Adipose tissue (tissue), 3 donors: ENCODE data around the gene SUN5. TPM values are rescaled to one million over a fixed set of nuclear protein-coding genes. Genes with fewer than 3 reads are reported as not detected.

ENCODE experiments used
- H3K27ac ChIP-seq: one replicate; pipeline ENCODE4 v1.5.1; 2013; ENCODE audit warnings: low read depth, low read length
- WGBS, 3 donors: extraction: QIAGEN DNeasy Blood & Tissue Kit; methylation state at CpG; one replicate each; pipeline ENCODE4 v1.1.7; 2013; 5-methylcytosine and 5-hydroxymethylcytosine counted together
- polyA plus RNA-seq, 3 donors: library from polyadenylated mRNA; stranded (reverse); fragments of 200-250 nt; gene quantifications; one replicate each; pipeline ENCODE4 v1.2.3, GENCODE V29; 2013
- donor health status: healthy with polysubstance abuse.
- donor health status: Bipolar disorder and iron deficiency.
- donor health status: healthy.

SUN5 gene
- polyA plus RNA-seq, 3 donors: not detected

DNA sequence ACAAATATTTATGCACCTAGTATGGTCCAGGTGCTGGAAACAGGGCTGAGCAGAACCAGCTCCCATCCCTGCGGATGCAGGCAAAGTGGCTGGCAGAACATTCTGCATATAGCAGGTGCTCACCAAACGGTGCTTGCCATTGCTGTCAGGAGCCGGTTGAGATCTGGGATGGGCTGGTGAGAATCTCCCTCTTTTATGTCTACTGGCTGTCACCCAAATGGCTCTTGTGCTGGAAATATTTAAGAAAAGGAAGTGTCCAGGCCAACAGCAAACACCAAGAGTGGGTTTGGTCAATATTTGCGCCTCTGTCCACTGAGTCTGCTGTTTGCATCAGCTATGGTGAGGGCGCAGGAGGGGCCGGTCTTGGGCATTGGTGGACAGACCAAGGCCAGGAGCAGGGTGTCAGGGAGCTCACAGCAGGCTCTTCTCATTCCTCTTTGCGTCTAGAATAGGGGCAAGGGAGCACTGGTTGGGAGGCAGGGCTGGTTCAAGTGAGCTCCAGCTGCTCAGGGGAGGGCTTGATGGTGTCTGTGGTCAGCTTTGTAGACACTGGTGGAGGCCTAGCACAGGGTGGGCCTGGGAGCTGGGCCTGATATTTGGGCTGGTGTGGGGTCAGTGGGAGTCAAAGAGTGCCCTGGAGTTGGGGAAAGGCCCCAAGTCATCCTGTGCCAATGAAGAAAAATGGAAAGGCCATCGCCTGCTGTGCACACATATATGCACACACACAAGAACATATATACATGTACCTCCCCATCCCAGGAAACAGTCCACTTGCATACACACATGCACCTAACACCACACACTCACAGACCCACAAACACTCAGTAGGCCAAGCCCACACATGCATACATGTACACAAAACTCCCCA is 1.9 kb upstream of the SUN5 start:
- WGBS, 3 donors: 65 to 82% (median 78%) methylated on average over 8 of the region's 8 CpGs
- H3K27ac ChIP-seq: no peak overlapping the region

GRCh38 chr20:33005132-33005566 is 916 bp upstream of the SUN5 start:
- no peak overlapping the region for H3K27ac ChIP-seq
- WGBS, 3 donors: 44 to 68% (median 57%) methylated on average over 4 of the region's 4 CpGs

DNA sequence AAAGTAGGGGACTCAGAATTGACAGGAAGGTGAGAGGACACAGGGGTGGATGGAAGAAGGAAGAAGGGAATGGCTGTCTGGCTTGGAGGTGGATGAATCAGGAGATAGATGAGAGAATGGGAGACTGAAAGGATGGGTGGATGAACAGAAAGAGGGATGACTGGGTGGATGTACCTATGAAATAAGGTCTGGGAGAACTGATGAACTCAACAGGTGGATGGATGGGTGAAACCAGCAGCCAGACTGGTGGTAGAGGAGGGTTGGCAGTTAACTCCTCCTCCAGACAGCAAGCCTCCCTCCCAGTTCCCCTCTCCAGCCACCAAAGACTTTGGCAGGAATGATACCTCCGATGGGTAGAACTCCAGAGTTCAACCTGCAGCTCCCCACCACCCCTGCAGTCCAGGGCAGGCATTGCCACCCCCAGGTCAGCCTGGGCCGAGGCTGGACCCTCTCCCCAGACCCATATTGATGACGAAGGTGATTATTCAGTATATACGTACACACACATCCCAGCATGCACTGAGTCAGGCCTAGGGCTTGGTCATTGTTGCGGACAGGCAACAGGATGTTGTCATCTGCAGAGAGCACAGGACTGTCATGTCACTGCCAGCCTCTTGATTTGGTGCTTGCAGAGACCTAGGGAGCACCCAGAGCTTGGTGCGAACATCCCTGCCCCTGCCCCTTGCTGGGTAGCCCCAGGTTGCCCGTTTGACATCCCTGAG is 2.0 kb downstream of the SUN5 start:
- WGBS, 3 donors: 75 to 96% (median 87%) methylated on average over 7 of the region's 7 CpGs
- H3K27ac ChIP-seq: no peak overlapping the region

- no peak overlapping the region for H3K27ac ChIP-seq
- 43 to 68% (median 64%) methylated on average over 9 of the region's 9 CpGs for WGBS, 3 donors
These were observed 3.3 kb downstream of the SUN5 start for GRCh38 chr20:33000802-33001466.

DNA sequence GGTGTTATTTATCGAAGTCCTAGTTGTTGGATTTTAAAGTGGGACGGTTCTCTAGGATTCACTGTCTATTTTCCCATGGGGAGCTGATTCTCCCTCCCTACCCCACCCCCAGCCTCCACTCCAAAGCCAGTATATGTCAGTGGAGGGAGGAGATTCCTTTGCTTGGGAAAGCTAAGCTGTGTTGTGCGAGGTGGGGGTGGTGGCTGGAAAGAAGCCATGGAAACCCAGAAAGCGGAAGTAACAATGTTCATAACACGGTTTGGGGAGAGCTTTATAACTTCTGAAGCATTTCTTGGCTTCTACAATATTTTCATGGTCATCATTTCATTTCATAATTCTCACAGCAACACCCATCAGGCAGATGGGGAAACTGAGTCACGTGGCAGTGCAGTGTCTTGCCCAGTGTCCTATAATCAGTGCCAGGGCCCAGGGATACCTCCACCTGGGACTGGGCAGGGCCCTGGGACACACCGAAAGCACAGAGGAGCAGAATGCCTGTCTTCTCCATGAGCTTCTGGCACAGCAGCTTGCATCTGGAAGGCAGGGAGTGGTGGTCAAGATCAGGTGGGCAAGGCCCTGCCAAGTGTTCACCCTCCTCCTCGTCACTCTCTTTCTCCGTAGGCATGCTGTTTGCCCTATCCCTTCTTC is 4.5 kb downstream of the SUN5 start:
- 51 to 57% (median 54%) methylated on average over 9 of the region's 9 CpGs for WGBS, 3 donors
- no peak overlapping the region for H3K27ac ChIP-seq

DNA sequence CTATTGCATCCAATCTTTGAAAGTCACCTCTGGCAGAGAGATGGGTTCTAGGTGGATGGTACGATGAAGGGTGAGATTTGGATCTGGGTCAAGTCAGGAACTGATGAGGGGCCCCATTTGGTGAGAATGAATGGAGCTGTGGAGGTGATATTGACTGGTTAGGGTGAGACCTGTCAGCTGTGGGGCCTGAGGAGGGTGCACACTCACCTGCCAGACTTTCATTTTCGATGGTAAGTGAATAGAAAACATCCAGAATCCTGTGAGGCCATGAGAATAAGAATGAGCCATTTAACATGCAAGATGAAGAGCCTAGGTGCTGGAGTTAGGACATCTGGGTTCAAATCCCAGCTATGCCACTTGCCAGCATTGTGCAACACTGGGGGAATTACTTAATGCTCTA is 6.8 kb downstream of the SUN5 start:
- H3K27ac ChIP-seq: no peak overlapping the region
- 50 to 85% (median 76%) methylated on average over 2 of the region's 2 CpGs for WGBS, 3 donors

GRCh38 chr20:32995802-32996201 is 8.4 kb downstream of the SUN5 start:
- no peak overlapping the region for H3K27ac ChIP-seq

DNA sequence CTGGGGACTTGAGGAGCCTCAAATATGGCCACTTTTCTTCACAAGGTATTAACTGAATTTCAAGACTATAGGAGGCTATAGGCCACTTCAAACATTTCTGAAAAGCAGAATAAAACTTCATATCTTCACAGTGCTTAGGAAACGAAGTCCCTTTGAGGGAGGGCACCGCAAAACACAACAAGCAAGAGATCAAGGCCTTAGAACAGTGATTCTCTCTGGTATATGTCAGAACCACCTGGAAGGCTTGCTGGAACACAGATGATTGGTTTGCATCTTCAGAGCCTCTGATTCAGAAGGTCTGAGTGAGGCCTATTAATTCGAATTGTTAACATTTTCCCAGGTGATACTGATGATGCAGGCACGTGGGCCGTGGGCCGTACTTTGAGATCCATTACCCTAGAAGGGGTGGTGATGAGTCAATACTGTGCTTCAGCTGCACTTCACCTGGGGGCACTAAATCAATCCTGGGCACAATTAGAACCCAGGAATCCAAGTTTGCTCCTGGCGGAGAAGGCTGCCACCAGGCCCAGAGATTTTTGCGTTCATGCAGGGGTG is 10.7 kb downstream of the SUN5 start:
- H3K27ac ChIP-seq: no peak overlapping the region
- WGBS, 3 donors: 69 to 82% (median 78%) methylated on average over 8 of the region's 8 CpGs

- no peak overlapping the region for H3K27ac ChIP-seq
- 76 to 84% (median 78%) methylated on average over 8 of the region's 8 CpGs for WGBS, 3 donors
These were observed 12.2 kb downstream of the SUN5 start for GRCh38 chr20:32991792-32992641.

DNA sequence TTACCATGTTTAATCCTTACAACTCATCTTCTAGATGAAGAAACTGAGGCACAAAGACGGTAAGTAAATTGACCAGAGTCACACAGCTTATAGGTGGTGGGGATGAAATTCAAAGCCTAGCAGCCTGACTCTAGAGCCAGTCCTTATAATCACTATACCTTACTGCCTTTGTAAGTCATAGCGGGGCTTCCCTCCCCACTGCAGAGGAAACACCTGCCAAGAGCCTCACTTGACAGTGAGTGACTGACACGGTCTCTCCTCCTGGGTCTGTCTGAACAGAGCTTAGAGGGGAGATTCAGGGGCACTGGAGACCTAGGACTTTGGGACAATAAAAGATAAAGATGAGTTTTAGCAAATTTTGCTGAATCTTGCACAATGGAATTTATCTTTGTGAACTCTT is 12.8 kb downstream of the SUN5 start:
- no peak overlapping the region for H3K27ac ChIP-seq
- WGBS, 3 donors: 42 to 51% (median 49%) methylated on average over 3 of the region's 3 CpGs

GRCh38 chr20:32990426-32990825 is 13.8 kb downstream of the SUN5 start:
- H3K27ac ChIP-seq: no peak overlapping the region
- 65 to 83% (median 73%) methylated on average over 3 of the region's 3 CpGs for WGBS, 3 donors

GRCh38 chr20:32989507-32990283 is 14.5 kb downstream of the SUN5 start:
- WGBS, 3 donors: 81 to 90% (median 85%) methylated on average over 14 of the region's 14 CpGs

GRCh38 chr20:32988008-32988407 is 16.2 kb downstream of the SUN5 start:
- 80 to 85% (median 83%) methylated on average over 16 of the region's 16 CpGs for WGBS, 3 donors
- no peak overlapping the region for H3K27ac ChIP-seq

More at GRCh38 chr20:32989507-32990283, 14.5 kb downstream of the SUN5 start:
- H3K27ac ChIP-seq: no peak overlapping the region

GRCh38 chr20:32987044-32987825 is 17.0 kb downstream of the SUN5 start:
- 79 to 86% (median 83%) methylated on average over 11 of the region's 11 CpGs for WGBS, 3 donors

DNA sequence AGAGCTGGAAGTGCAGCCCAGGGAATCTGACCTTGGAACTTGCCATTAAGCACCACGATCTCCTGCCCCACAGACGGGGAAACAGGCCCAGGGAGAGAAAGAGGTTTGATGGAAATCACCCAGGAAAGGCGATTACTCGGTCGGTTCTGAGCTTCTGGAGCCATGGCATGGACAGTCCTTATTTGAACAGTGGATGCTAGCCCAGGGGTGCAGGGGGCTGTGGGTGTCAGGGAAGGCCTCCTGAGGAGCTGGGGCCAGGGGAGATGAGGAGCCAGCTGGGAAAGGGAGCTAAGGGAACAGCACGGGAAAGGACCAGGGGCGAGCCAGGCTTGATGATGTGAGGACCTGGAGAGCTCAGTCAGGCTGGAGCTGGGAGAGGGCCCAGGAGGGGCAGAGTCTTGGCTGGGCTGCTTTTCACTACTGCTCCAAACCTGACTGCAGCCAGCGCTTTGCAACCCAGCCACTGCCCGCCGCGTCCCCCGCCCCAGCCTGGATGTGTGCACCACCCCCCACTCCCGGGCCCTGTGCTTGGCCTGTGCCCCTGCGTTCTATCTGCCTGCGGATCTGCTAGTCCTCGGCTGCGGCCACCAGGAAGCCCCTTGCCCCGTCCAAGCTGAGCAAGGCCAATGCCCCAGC is 17.8 kb downstream of the SUN5 start:
- H3K27ac ChIP-seq: no peak overlapping the region
- WGBS, 3 donors: 70 to 80% (median 74%) methylated on average over 14 to 18 of the region's 18 CpGs

More at GRCh38 chr20:32987044-32987825, 17.0 kb downstream of the SUN5 start:
- H3K27ac ChIP-seq: no peak overlapping the region

- no peak overlapping the region for H3K27ac ChIP-seq
- WGBS, 3 donors: 77 to 92% (median 87%) methylated on average over 6 of the region's 6 CpGs
These were observed 18.6 kb downstream of the SUN5 start for GRCh38 chr20:32985596-32985995.
